Measurements from ENCODE around the gene MAN1C1. TPM values are rescaled to one million over a fixed set of nuclear protein-coding genes. Genes with fewer than 3 reads are reported as not detected.
A peak's percentile ranks its signal among the peaks of the same experiment; 100 is the strongest.
"Not testable (repeated sequence)": the region's sequence is repeated elsewhere in the genome, so short reads cannot be mapped to it uniquely, and the experiment has no call there.

Gene MAN1C1
- total RNA-seq, 2 donors from 2014 or later = 22.8 to 34.4 TPM

- Histone ChIP-seq H3K4me3 (no peak overlapping the region), H3K4me1 (replicated peaks) (no peaks in the 10 kb centered on the region), H3K27ac (no peak overlapping the region), H3K9me3 (no peaks in the 10 kb centered on the region), H3K36me3 (no peaks in the 10 kb centered on the region), H3K27me3 (replicated peaks; ENCODE audit: insufficient read depth) (no peaks in the 10 kb centered on the region)
- WGBS = 90% methylated on average over 14 of the region's 14 CpGs
- intact Hi-C loops (cut with DNase I) = no loop called here
- no peak for DNase-seq (ENCODE audit: low spot score)
- no peak for TF ChIP-seq POLR2AphosphoS5 (IDR thresholded peaks at IDR 0.05)
- TF ChIP-seq POLR2A (IDR thresholded peaks at IDR 0.05) = no peak
- no peak for TF ChIP-seq CTCF (IDR thresholded peaks at IDR 0.05)
Observed at GRCh38 chr1:25583519-25584370, 32.8 kb upstream of the MAN1C1 start.

GRCh38 chr1:25586181-25586588 is 30.4 kb upstream of the MAN1C1 start:
- TF ChIP-seq POLR2AphosphoS5 (IDR thresholded peaks at IDR 0.05) = no peak

GRCh38 chr1:25587290-25587689 is 29.3 kb upstream of the MAN1C1 start:
- WGBS = over 99% methylated on average over 8 of the region's 8 CpGs
- Histone ChIP-seq H3K9me3 (no peaks in the 10 kb centered on the region), H3K4me3 (no peak overlapping the region), H3K4me1 (replicated peaks) (peaks cover 5% of the 10 kb centered on the region), H3K36me3 (no peaks in the 10 kb centered on the region), H3K27me3 (replicated peaks; ENCODE audit: insufficient read depth) (no peaks in the 10 kb centered on the region), H3K27ac (no peak overlapping the region)
- intact Hi-C loops (cut with DNase I) = no loop called here
- no peak for DNase-seq (ENCODE audit: low spot score)
- TF ChIP-seq CTCF (IDR thresholded peaks at IDR 0.05) (no peak), POLR2AphosphoS5 (IDR thresholded peaks at IDR 0.05) (no peak), POLR2A (IDR thresholded peaks at IDR 0.05) (no peak)

More at GRCh38 chr1:25586181-25586588, 30.4 kb upstream of the MAN1C1 start:
- Histone ChIP-seq H3K36me3 (no peaks in the 10 kb centered on the region), H3K9me3 (no peaks in the 10 kb centered on the region), H3K27me3 (replicated peaks; ENCODE audit: insufficient read depth) (no peaks in the 10 kb centered on the region), H3K4me3 (no peak overlapping the region), H3K4me1 (replicated peaks) (peaks cover 5% of the 10 kb centered on the region), H3K27ac (no peak overlapping the region)
- intact Hi-C loops (cut with DNase I) = no loop called here
- DNase-seq (ENCODE audit: low spot score) = no peak
- 95% methylated on average over 16 of the region's 16 CpGs for WGBS

- peak overlapping the region in 1 of 2 donors; percentile 54 for H3K27ac ChIP-seq
- intact Hi-C loops (cut with DNase I); H3K27me3 ChIP-seq (replicated peaks; ENCODE audit: insufficient read depth); H3K36me3 ChIP-seq; H3K4me1 ChIP-seq (replicated peaks); H3K9me3 ChIP-seq; DNase-seq (ENCODE audit: low spot score); H3K4me3 ChIP-seq: not testable (repeated sequence)
- 71% methylated on average over 7 of the region's 7 CpGs for WGBS
Observed at GRCh38 chr1:25588224-25588623, 28.4 kb upstream of the MAN1C1 start.

GRCh38 chr1:25588786-25589185 is 27.8 kb upstream of the MAN1C1 start:
- H3K4me1 ChIP-seq (replicated peaks); H3K4me3 ChIP-seq; H3K9me3 ChIP-seq; H3K36me3 ChIP-seq; DNase-seq (ENCODE audit: low spot score); intact Hi-C loops (cut with DNase I); H3K27me3 ChIP-seq (replicated peaks; ENCODE audit: insufficient read depth): not testable (repeated sequence)
- WGBS = 96% methylated on average over 13 of the region's 13 CpGs
- H3K27ac ChIP-seq = peak overlapping the region in 1 of 2 donors; percentile 54

GRCh38 chr1:25590096-25590824 is 26.3 kb upstream of the MAN1C1 start:
- no peaks in the 10 kb centered on the region for H3K9me3 ChIP-seq
- H3K27me3 ChIP-seq (replicated peaks; ENCODE audit: insufficient read depth) = no peaks in the 10 kb centered on the region
- WGBS = 33% methylated on average over 8 of the region's 8 CpGs
- peak; percentile 44 for DNase-seq (ENCODE audit: low spot score)
- intact Hi-C loops (cut with DNase I) = no loop called here
- H3K4me3 ChIP-seq = no peak overlapping the region
- H3K27ac ChIP-seq = peak overlapping the region; percentile 26 to 67
- H3K36me3 ChIP-seq = no peaks in the 10 kb centered on the region
- peak in 3 of 4 experiments; percentile 29 to 39 (median 31) for TF ChIP-seq CTCF (IDR thresholded peaks at IDR 0.05)
- TF ChIP-seq POLR2A (IDR thresholded peaks at IDR 0.05) = no peak
- peak; percentile 58 for TF ChIP-seq POLR2AphosphoS5 (IDR thresholded peaks at IDR 0.05)
- H3K4me1 ChIP-seq (replicated peaks) = peaks cover 5% of the 10 kb centered on the region
